GM21717 (cell line): Measurements from ENCODE around the gene SCARB2.
A peak's percentile ranks its signal among the peaks of the same experiment; 100 is the strongest.

ENCODE experiments used
- ATAC-seq: cut with Tn5 transposase; IDR thresholded peaks from one replicate; pipeline ENCODE4 v1.9.1; 2021; ENCODE audit warnings: mild to moderate bottlenecking, moderate library complexity; ENCODE audit not compliant: unreplicated experiment

The SCARB2 gene

GRCh38 chr4:76200771-76201231 is 12.8 kb downstream of the SCARB2 start:
- ATAC-seq = no peak

GRCh38 chr4:76199664-76200211 is 13.9 kb downstream of the SCARB2 start:
- peak; percentile 85 for ATAC-seq

GRCh38 chr4:76198411-76199237 is 15.0 kb downstream of the SCARB2 start:
- peak; percentile 45 for ATAC-seq

- ATAC-seq = peak; percentile 26
These were observed 15.6 kb downstream of the SCARB2 start for GRCh38 chr4:76197971-76198410.

- ATAC-seq = no peak
These were observed 16.4 kb downstream of the SCARB2 start for GRCh38 chr4:76197031-76197743.

GRCh38 chr4:76196376-76196775 is 17.2 kb downstream of the SCARB2 start:
- no peak for ATAC-seq

GRCh38 chr4:76195326-76195725 is 18.3 kb downstream of the SCARB2 start:
- ATAC-seq = no peak

GRCh38 chr4:76194325-76194724 is 19.3 kb downstream of the SCARB2 start:
- ATAC-seq = no peak

GRCh38 chr4:76192236-76192635 is 21.4 kb downstream of the SCARB2 start:
- ATAC-seq = no peak

- ATAC-seq = no peak
These were observed 25.1 kb downstream of the SCARB2 start for GRCh38 chr4:76188557-76188956.

- no peak for ATAC-seq
These were observed 25.5 kb downstream of the SCARB2 start for GRCh38 chr4:76188149-76188548.

GRCh38 chr4:76187152-76187551 is 26.5 kb downstream of the SCARB2 start:
- no peak for ATAC-seq

GRCh38 chr4:76182463-76182862 is 31.2 kb downstream of the SCARB2 start:
- ATAC-seq = no peak

GRCh38 chr4:76179398-76180318 is 34.0 kb downstream of the SCARB2 start:
- ATAC-seq = peak; percentile 73

GRCh38 chr4:76178296-76178695 is 35.3 kb downstream of the SCARB2 start:
- no peak for ATAC-seq

GRCh38 chr4:76177709-76178108 is 35.9 kb downstream of the SCARB2 start:
- no peak for ATAC-seq

GRCh38 chr4:76175336-76175735 is 38.3 kb downstream of the SCARB2 start:
- ATAC-seq = no peak

- ATAC-seq = no peak
These were observed 39.4 kb downstream of the SCARB2 start for GRCh38 chr4:76174216-76174615.

- ATAC-seq = no peak
These were observed 44.9 kb downstream of the SCARB2 start for GRCh38 chr4:76168688-76169087.

GRCh38 chr4:76166480-76166879 is 47.1 kb downstream of the SCARB2 start:
- no peak for ATAC-seq

GRCh38 chr4:76160355-76160754 is 53.3 kb downstream of the SCARB2 start:
- ATAC-seq = no peak
